ENCODE measurements around the gene ANKLE2.
"Not testable (repeated sequence)": the region's sequence is repeated elsewhere in the genome, so short reads cannot be mapped to it uniquely, and the experiment has no call there.

ANKLE2 gene

GRCh38 chr12:132761032-132761920 lies at the start of gene ANKLE2:
TSS of gene ANKLE2 (minus strand) at chr12:132761832. CDS start at chr12:132761798, 34 bp downstream.
- peak in 1 of 2 experiments; percentile 61 for DNase-seq

DNA sequence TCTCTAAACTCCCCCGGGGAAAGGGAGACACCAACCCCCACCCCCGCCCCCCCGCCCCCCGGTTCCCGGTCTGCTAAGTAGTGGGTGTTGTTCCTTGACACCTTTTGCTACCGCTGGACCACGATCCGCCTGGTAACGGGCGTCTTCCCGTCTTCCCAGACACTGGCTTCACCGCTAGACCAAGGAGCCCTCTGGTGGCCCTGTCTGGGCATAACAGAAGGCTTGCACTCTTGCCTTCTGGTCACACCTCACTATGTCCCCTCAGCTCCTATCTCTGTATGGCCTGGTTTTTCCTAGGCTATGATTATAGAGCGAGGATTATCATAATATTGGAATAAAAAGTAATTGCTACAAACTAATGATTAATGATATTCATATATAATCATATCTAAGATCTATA lies 47.8 kb upstream of the ANKLE2 start:
- not testable (repeated sequence) for DNase-seq

- DNase-seq = no peak
Observed at GRCh38 chr12:132807295-132808092, 45.9 kb upstream of the ANKLE2 start.

- DNase-seq = no peak
Observed at GRCh38 chr12:132806857-132807256, 45.2 kb upstream of the ANKLE2 start.

GRCh38 chr12:132804426-132804861 lies 42.8 kb upstream of the ANKLE2 start:
- DNase-seq = no peak

DNA sequence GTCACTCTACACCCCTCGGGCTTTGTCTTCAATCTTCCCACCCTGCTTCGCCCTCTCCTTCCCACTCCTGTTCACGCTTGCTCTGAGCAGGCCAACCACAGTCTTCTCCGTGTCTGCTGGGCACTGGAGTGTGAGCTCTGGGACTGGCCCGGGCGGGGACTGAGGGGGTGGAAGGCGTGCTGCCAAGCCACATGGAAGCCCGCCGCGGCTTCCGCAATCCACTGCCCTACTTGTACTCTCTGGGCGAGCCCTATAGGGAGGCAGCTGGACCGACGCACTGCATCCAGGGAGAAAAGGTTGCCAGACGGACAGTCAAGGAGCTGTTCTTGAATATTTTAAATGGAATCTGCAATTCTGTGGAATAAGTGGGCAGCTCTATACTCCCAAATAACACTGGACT lies 42.3 kb upstream of the ANKLE2 start:
- DNase-seq = no peak

DNA sequence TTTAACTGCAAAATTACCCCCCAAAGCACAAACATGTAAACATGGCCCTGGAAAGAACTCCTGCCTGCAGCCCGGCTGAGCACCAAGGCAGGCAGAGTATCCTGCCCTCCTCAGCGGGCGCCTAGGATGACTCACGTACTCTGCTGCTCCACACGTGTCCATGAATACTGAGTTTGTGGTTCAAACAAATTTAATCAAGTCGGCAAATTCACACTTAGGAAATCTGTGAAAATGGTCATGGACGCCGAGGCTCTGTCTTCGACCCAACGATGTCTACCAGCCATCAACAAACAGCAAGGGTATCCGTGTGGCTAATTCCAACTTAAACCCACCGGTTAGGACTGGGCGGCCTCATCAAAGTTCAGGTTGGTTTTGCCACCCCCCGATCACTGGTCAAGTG lies 41.5 kb upstream of the ANKLE2 start:
- no peak for DNase-seq

GRCh38 chr12:132801741-132802140 lies 40.1 kb upstream of the ANKLE2 start:
- DNase-seq = no peak

- DNase-seq = no peak
Observed at GRCh38 chr12:132798836-132799235, 37.2 kb upstream of the ANKLE2 start.

DNA sequence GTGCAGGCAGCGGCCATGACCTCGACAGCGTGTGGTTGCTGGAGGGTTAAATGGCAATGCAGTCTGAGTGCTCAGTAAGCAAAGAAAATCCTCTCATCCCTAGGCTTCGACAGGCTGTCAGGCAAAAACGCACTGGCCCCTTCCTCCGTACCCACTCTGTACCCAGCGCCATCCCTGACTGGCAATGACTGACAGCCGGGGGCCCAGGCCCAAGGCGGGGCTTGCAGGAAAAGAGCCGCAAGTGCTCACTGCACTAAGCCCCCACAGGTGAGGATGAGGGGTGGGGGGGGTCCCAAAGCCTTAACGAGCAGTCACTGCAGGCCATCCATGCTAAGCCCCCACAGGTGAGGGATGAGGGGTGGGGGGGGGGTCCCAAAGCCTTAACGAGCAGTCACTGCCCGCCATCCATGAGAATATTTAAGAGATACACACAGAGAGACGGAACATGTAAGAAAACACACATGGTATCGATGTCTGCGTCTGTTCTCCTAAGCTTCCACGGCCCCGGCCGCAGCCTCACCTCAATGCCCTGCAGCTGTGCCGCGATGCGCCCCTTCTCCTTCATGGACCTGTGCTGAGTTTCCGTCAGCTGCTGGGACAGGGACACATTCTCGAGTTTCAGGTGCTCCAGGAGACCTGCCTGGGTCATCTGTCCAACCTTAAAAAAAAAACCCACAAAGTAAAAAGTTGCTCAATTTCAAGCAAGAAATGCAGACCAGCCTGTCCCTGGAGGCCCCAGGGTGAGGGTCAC lies 36.4 kb upstream of the ANKLE2 start:
- no peak for DNase-seq

DNA sequence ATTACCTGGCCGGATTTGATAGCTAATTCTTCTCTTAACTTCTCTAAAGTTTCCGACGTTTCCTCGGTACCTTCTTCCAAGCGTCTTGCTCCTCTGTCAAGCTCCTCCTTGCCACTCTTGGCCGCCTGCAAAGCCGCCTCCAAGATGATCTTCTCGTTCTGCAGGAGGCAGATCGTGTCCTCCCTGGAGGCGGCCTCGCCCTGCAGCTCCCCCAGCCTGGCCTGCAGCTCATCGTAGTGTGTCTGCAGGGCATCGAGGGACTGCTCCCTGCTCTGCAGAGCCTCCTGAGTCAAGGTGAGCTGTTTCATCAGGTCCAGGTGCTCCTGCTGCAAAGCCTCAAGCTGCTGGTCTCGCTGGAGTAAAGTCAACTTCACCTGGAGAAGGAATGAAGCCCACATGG lies 34.2 kb upstream of the ANKLE2 start:
- no peak for DNase-seq

DNA sequence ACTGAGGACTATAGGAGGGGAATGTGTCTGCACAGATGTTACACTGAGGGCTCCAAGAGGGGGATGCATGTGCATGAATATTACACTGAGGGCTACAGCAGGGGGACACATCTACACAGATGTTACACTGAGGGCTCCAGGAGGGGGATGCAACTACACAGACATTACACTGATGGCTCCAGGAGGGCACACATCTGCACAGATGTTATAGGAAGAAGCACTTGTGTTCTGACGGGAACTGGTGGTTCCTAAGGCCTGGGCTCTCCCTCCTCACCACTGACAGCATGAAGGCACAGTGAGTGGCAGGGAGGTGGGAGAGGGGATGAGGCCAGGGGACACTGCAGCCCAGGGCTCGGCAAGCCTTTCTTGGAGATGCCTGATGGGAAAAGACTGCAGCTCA lies 30.3 kb upstream of the ANKLE2 start:
- not testable (repeated sequence) for DNase-seq

GRCh38 chr12:132789099-132789471 lies 27.5 kb upstream of the ANKLE2 start:
- no peak for DNase-seq

- DNase-seq = no peak
Observed at GRCh38 chr12:132788375-132789098, 26.9 kb upstream of the ANKLE2 start.

DNA sequence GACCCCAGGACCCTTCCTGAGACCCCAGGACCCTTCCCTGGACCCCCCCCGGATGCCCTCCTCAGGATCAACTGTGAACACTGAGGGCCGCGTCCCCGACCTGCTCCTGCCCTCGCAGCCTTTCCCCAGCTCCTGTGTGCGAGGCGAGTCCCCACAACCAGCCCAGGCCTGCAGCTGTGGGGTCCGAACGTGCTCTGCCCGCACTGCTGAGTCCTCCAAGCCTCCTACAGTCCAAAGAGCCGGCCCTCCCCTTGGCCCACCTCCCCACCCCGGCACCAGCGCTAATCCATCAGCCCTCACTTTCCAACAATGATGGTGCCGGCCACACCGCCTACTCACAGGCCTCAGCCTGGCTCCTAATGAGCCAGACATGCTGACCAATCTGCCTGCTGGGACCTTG lies 26.2 kb upstream of the ANKLE2 start:
- DNase-seq = no peak

DNA sequence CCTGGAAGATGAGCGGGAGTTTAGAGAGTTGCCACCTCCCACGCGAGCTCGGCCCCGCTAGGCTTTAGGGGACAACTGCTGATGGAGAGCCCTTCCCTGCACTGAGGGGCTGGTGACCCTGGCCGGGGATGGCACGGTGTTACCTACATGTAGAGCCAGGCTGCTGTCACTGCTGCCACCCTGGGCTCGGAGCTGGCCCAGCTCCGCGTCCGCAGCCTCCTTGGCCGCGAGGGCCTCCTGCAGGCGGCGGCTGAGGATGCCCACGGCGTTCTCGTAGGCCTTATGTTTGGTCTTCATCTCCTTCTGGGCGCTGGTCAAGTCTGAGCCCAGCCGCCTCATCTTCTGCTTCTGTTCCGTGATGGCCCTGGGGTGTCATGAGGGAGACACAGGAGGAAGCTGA lies 24.6 kb upstream of the ANKLE2 start:
- DNase-seq = no peak

- DNase-seq = no peak
Observed at GRCh38 chr12:132784580-132784979, 22.9 kb upstream of the ANKLE2 start.

DNA sequence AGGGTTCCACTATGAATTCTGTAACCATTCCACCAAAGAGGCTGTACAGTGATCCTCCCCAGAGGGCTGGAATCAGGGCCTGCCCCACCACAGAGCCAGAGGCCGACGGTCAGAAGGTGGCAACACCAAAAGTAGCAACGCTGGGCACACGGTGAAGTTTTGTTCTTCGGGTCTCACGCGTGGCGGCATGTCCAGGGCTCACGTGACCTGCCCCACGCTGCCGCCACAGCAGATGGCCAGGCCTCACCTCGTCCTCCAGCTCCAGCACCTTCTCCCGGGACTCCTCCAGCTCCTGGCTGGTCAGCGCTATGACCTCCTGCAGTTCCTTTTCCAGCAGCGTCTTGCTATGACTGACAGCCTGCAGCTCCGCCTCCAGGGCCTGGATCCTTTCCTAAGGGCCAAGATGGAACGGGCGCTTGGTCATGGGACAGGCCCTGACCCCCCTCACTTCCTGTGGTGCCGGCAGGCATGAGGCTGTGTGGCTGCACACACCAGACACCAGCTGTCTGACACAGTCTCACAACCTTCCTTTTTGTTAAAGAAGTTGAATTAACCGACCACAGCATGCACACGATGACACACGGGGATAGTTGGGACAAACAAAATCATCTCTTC lies 22.4 kb upstream of the ANKLE2 start:
- DNase-seq = no peak

DNA sequence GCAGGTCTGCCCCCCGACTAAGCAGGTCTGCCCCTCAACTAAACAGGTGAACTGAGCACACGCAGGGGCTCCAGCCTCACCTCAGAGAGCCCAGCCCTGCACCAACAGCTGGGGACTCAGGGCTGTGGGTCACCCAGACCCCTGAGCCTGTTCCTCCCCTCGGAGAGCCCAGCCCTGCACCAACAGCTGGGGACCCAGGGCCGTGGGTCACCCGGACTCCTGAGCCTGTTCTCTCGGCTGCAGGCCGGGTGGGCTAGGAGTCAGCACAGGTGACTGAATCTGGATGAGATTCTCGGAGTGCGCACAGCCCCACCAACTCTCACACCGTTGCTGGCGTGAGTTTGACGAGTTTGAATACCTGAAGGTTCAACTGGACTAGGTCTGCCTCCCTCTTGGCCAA lies 20.3 kb upstream of the ANKLE2 start:
- DNase-seq = no peak

GRCh38 chr12:132779781-132780353 lies 18.2 kb upstream of the ANKLE2 start:
- DNase-seq = no peak

DNA sequence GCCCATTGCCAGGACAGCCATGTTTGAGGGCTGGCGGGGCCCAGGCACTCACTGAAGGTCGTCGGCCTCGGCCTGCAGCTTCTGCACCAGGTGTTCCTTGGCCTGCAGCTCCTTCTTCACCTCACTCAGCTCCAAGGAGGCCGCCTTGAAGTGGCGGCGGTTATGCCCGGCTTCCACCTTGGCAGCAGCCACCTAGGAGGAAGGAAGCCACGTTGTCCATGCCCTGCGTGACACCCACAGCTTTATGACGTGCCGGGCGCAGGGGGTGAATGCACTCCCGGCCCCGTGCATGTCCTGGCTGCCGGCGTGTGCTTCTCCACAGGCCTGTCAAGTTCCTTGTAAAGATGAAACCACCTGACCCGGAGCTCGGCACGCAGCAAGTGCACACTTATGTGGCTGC lies 16.0 kb upstream of the ANKLE2 start:
- DNase-seq = no peak

Measured in NCI-H446 (cell line).